Mesodermal cell (in vitro differentiated cells): ENCODE results near the gene SLC17A7.
A peak's percentile ranks its signal among the peaks of the same experiment; 100 is the strongest.
"Not testable (repeated sequence)": the region's sequence is repeated elsewhere in the genome, so short reads cannot be mapped to it uniquely, and the experiment has no call there.

Experiments
- H3K27ac ChIP-seq: 2 replicates; pipeline ENCODE4 v1.7.0; 2013; ENCODE audit warnings: mild to moderate bottlenecking, low read depth, low read length, moderate library complexity; ENCODE audit not compliant: severe bottlenecking
- H3K36me3 ChIP-seq: 2 replicates; pipeline ENCODE4 v1.7.1; 2013; ENCODE audit warnings: mild to moderate bottlenecking, low read length, moderate library complexity; ENCODE audit not compliant: control insufficient read depth, insufficient read depth
- H3K4me1 ChIP-seq: one replicate; pipeline ENCODE4 v1.7.1; 2013; ENCODE audit warnings: mild to moderate bottlenecking, low read length; ENCODE audit not compliant: insufficient read depth, control insufficient read depth, poor library complexity, severe bottlenecking
- H3K4me3 ChIP-seq: 2 replicates; pipeline ENCODE4 v1.7.0; 2013; ENCODE audit warnings: low read length, control low read depth, mild to moderate bottlenecking; ENCODE audit not compliant: insufficient read depth, poor library complexity, severe bottlenecking; ENCODE audit errors: extremely low read depth
- H3K9me3 ChIP-seq: 2 replicates; pipeline ENCODE4 v1.7.1; 2013; ENCODE audit warnings: mild to moderate bottlenecking, low read length, moderate library complexity; ENCODE audit not compliant: control insufficient read depth
- WGBS, 2 experiments: methylation state at CpG; one replicate each; pipeline ENCODE4 v1.1.5; 2013; ENCODE audit warnings: missing lambda C conversion rate in 2 of 2; ENCODE audit not compliant: insufficient coverage in 2 of 2; 5-methylcytosine and 5-hydroxymethylcytosine counted together

SLC17A7 gene

GRCh38 chr19:49479975-49480628 lies 38.8 kb upstream of the SLC17A7 start:
- Histone ChIP-seq H3K9me3 (no peaks in the 10 kb centered on the region), H3K4me3 (no peak overlapping the region), H3K36me3 (no peaks in the 10 kb centered on the region), H3K4me1 (no peaks in the 10 kb centered on the region), H3K27ac (no peak overlapping the region)
- 87 to 91% methylated on average over 5 to 12 of the region's 14 CpGs for WGBS, 2 experiments

- H3K36me3 ChIP-seq: no peaks in the 10 kb centered on the region
- no peaks in the 10 kb centered on the region for H3K9me3 ChIP-seq
- H3K27ac ChIP-seq: no peak overlapping the region
- H3K4me1 ChIP-seq: peaks cover 8% of the 10 kb centered on the region
- WGBS, 2 experiments: 27 to 46% methylated on average over 11 to 22 of the region's 27 CpGs
- no peak overlapping the region for H3K4me3 ChIP-seq
These were observed 34.9 kb upstream of the SLC17A7 start for GRCh38 chr19:49475995-49476880.

- Histone ChIP-seq H3K4me3 (no peak overlapping the region), H3K4me1 (peaks cover 8% of the 10 kb centered on the region), H3K27ac (no peak overlapping the region), H3K9me3 (no peaks in the 10 kb centered on the region), H3K36me3 (peaks cover 6% of the 10 kb centered on the region)
- WGBS, 2 experiments: 83 to 87% methylated on average over 7 to 11 of the region's 15 CpGs
These were observed 34.0 kb upstream of the SLC17A7 start for GRCh38 chr19:49475191-49475917.

- Histone ChIP-seq H3K36me3 (peaks cover 13% of the 10 kb centered on the region), H3K27ac (no peak overlapping the region), H3K9me3 (no peaks in the 10 kb centered on the region), H3K4me1 (peaks cover 8% of the 10 kb centered on the region), H3K4me3 (peak overlapping the region; percentile 36)
- WGBS, 2 experiments: 42 to 57% methylated on average over 10 to 11 of the region's 11 CpGs
These were observed 33.2 kb upstream of the SLC17A7 start for GRCh38 chr19:49474542-49474924.

- Histone ChIP-seq H3K27ac (no peak within 1 kb of the TSS), H3K4me1 (peaks cover 8% of the 10 kb centered on the region), H3K36me3 (peaks cover 13% of the 10 kb centered on the region), H3K4me3 (peak within 1 kb of the TSS; percentile 36), H3K9me3 (no peaks in the 10 kb centered on the region)
- WGBS, 2 experiments: 17 to 36% methylated on average over 8 to 28 of the region's 33 CpGs
These were observed 32.7 kb upstream of the SLC17A7 start, which contains the start of gene FLT3LG for GRCh38 chr19:49473868-49474541. TSS of gene FLT3LG (plus strand) at chr19:49474215. CDS start at chr19:49474640, 425 bp downstream.

- peaks cover 17% of the 10 kb centered on the region for H3K36me3 ChIP-seq
- H3K4me3 ChIP-seq, H3K9me3 ChIP-seq, H3K4me1 ChIP-seq, H3K27ac ChIP-seq: not testable (repeated sequence)
- WGBS, 2 experiments: 82 to 93% methylated on average over 6 to 7 of the region's 9 CpGs
These were observed 32.2 kb upstream of the SLC17A7 start for GRCh38 chr19:49473501-49473867.

GRCh38 chr19:49472936-49473335 lies 31.6 kb upstream of the SLC17A7 start:
- H3K27ac ChIP-seq: no peak overlapping the region
- peaks cover 22% of the 10 kb centered on the region for H3K36me3 ChIP-seq
- H3K9me3 ChIP-seq: no peaks in the 10 kb centered on the region
- 94 to 96% methylated on average over 7 to 9 of the region's 9 CpGs for WGBS, 2 experiments
- H3K4me3 ChIP-seq: no peak overlapping the region
- peaks cover 8% of the 10 kb centered on the region for H3K4me1 ChIP-seq

- 82 to 98% methylated on average over 7 of the region's 8 CpGs for WGBS, 2 experiments
- H3K4me1 ChIP-seq: peaks cover 8% of the 10 kb centered on the region
- no peak overlapping the region for H3K4me3 ChIP-seq
- peaks cover 31% of the 10 kb centered on the region for H3K36me3 ChIP-seq
- no peak overlapping the region for H3K27ac ChIP-seq
- no peaks in the 10 kb centered on the region for H3K9me3 ChIP-seq
These were observed 29.3 kb upstream of the SLC17A7 start for GRCh38 chr19:49470615-49470978.

GRCh38 chr19:49469828-49470614 lies 28.7 kb upstream of the SLC17A7 start:
- 96 to 97% methylated on average over 22 to 24 of the region's 25 CpGs for WGBS, 2 experiments
- no peak overlapping the region for H3K4me3 ChIP-seq
- H3K9me3 ChIP-seq: no peaks in the 10 kb centered on the region

More at GRCh38 chr19:49469828-49470614, 28.7 kb upstream of the SLC17A7 start:
- Histone ChIP-seq H3K27ac (no peak overlapping the region), H3K4me1 (peaks cover 8% of the 10 kb centered on the region), H3K36me3 (peaks cover 35% of the 10 kb centered on the region)
